DND-41 (cell line): Measurements from ENCODE around the gene KATNAL2.
"Not testable (repeated sequence)": the region's sequence is repeated elsewhere in the genome, so short reads cannot be mapped to it uniquely, and the experiment has no call there.

Experiments used
- ATAC-seq: fragments of 200-7000 bp; cut with Tn5 transposase; 3 replicates; pipeline ENCODE4 v1.9.1; 2021; ENCODE audit warnings: low read depth; ENCODE audit not compliant: insufficient read depth
- DNase-seq: peaks from one replicate; pipeline ENCODE4 v3.0.0-alpha.2; 2020
- H2AFZ ChIP-seq: 2 replicates; pipeline ENCODE4 v1.6.0; 2012; ENCODE audit warnings: low read depth, low read length
- H3K27ac ChIP-seq: 2 replicates; pipeline ENCODE4 v1.5.1; 2012; ENCODE audit warnings: low read length, inconsistent platforms
- H3K27me3 ChIP-seq: fragments of 200-600 bp; sonication (generic); 2 replicates; pipeline ENCODE4 v1.6.0; 2012; ENCODE audit warnings: low read length, mild to moderate bottlenecking, inconsistent platforms; ENCODE audit not compliant: insufficient read depth, poor library complexity
- H3K36me3 ChIP-seq: 2 replicates; pipeline ENCODE4 v1.5.1; 2012; ENCODE audit warnings: low read length, inconsistent platforms; ENCODE audit not compliant: insufficient read depth
- H3K4me1 ChIP-seq: 2 replicates; pipeline ENCODE4 v1.5.1; 2012; ENCODE audit warnings: mild to moderate bottlenecking, low read length; ENCODE audit not compliant: insufficient read depth
- H3K4me2 ChIP-seq: 2 replicates; pipeline ENCODE4 v1.6.0; 2012; ENCODE audit warnings: mild to moderate bottlenecking, moderate library complexity, low read length, inconsistent platforms; ENCODE audit not compliant: insufficient read depth
- H3K4me3 ChIP-seq, 2 experiments: fragments of 200-600 bp in 1 of 2; shearing (Covaris generic) in 1 of 2; 2 replicates each; pipeline ENCODE4 v1.5.1; 2012 to 2016; ENCODE audit warnings: inconsistent platforms in 2 of 2, low read length in 2 of 2, mild to moderate bottlenecking in 2 of 2, low read depth in 1 of 2, moderate library complexity in 1 of 2
- H3K79me2 ChIP-seq: 2 replicates; pipeline ENCODE4 v1.6.0; 2012; ENCODE audit warnings: low read length, inconsistent platforms; ENCODE audit not compliant: insufficient read depth
- H3K9ac ChIP-seq: 2 replicates; pipeline ENCODE4 v1.6.0; 2012; ENCODE audit warnings: low read depth, mild to moderate bottlenecking, inconsistent platforms, low read length, moderate library complexity
- H3K9me3 ChIP-seq: 2 replicates; pipeline ENCODE4 v1.5.1; 2012; ENCODE audit warnings: low read length, moderate library complexity, mild to moderate bottlenecking, inconsistent platforms; ENCODE audit not compliant: insufficient read depth, severe bottlenecking
- H4K20me1 ChIP-seq: 2 replicates; pipeline ENCODE4 v1.6.0; 2012; ENCODE audit warnings: low read length; ENCODE audit not compliant: insufficient read depth
- CTCF ChIP-seq: IDR thresholded peaks from 2 replicates; pipeline ENCODE4 v1.5.1; 2012; ENCODE audit warnings: borderline replicate concordance, low read length, moderate library complexity, mild to moderate bottlenecking; ENCODE audit not compliant: poor library complexity, severe bottlenecking; ENCODE audit errors: extremely low read depth
- EZH2 ChIP-seq: IDR thresholded peaks from 3 replicates; pipeline ENCODE4 v1.6.1; 2012; ENCODE audit warnings: borderline replicate concordance, low read depth, mild to moderate bottlenecking, moderate library complexity, low read length, inconsistent platforms; ENCODE audit not compliant: severe bottlenecking

KATNAL2 gene

GRCh38 chr18:47032945-47033344 lies 115.5 kb downstream of the KATNAL2 start:
- Histone ChIP-seq H3K27ac (no peak overlapping the region), H3K4me1 (no peaks in the 10 kb centered on the region), H3K36me3 (no peaks in the 10 kb centered on the region), H3K79me2 (no peaks in the 10 kb centered on the region), H3K4me3 (no peak overlapping the region), H3K4me2 (no peak overlapping the region), H3K9me3 (no peaks in the 10 kb centered on the region), H2AFZ (no peak overlapping the region), H4K20me1 (no peaks in the 10 kb centered on the region), H3K27me3 (peaks cover 2% of the 10 kb centered on the region), H3K9ac (no peak overlapping the region)
- TF ChIP-seq EZH2 (no peak), CTCF (no peak)
- DNase-seq (no peak), ATAC-seq (no peak)

GRCh38 chr18:47034591-47034990 lies 117.2 kb downstream of the KATNAL2 start:
- ATAC-seq, H4K20me1 ChIP-seq, H3K27ac ChIP-seq, H3K4me3 ChIP-seq, H3K4me1 ChIP-seq, H3K79me2 ChIP-seq, DNase-seq, H2AFZ ChIP-seq, H3K4me2 ChIP-seq, H3K9ac ChIP-seq, H3K27me3 ChIP-seq, H3K36me3 ChIP-seq, H3K9me3 ChIP-seq: not testable (repeated sequence)

GRCh38 chr18:47035156-47035671 lies 117.8 kb downstream of the KATNAL2 start, which contains the start of gene ELOA2:
Gene ELOA2, minus strand, starts transcription at chr18:47035621. Its CDS starts 357 bp downstream, at chr18:47035264.
- Histone ChIP-seq H3K9me3 (no peaks in the 10 kb centered on the region), H3K27ac (no peak within 1 kb of the TSS), H3K36me3 (no peaks in the 10 kb centered on the region), H3K4me1 (no peaks in the 10 kb centered on the region), H3K4me3 (no peak within 1 kb of the TSS), H3K79me2 (no peaks in the 10 kb centered on the region), H3K4me2 (no peak within 1 kb of the TSS), H3K9ac (no peak within 1 kb of the TSS), H2AFZ (no peak within 1 kb of the TSS), H3K27me3 (peaks cover 7% of the 10 kb centered on the region), H4K20me1 (no peaks in the 10 kb centered on the region)
- no peak for TF ChIP-seq EZH2
- TF ChIP-seq CTCF, result no peak
- ATAC-seq, result no peak
- no peak for DNase-seq

- peak; percentile 14 for DNase-seq
- Histone ChIP-seq H3K4me2 (no peak overlapping the region), H3K27ac (no peak overlapping the region), H4K20me1 (no peaks in the 10 kb centered on the region), H3K4me3 (no peak overlapping the region), H2AFZ (no peak overlapping the region), H3K9ac (no peak overlapping the region), H3K36me3 (no peaks in the 10 kb centered on the region), H3K79me2 (no peaks in the 10 kb centered on the region), H3K27me3 (peaks cover 7% of the 10 kb centered on the region), H3K9me3 (no peaks in the 10 kb centered on the region), H3K4me1 (no peaks in the 10 kb centered on the region)
- TF ChIP-seq EZH2 (no peak), CTCF (peak; percentile 64)
- ATAC-seq, result no peak
Measured at GRCh38 chr18:47036298-47036874, 119.0 kb downstream of the KATNAL2 start.
